ENCODE data around the gene PIAS2. TPM values are rescaled to one million over a fixed set of nuclear protein-coding genes. Genes with fewer than 3 reads are reported as not detected.
A peak's percentile ranks its signal among the peaks of the same experiment; 100 is the strongest.
"Not testable (repeated sequence)": the region's sequence is repeated elsewhere in the genome, so short reads cannot be mapped to it uniquely, and the experiment has no call there.

PIAS2 gene, protein sequence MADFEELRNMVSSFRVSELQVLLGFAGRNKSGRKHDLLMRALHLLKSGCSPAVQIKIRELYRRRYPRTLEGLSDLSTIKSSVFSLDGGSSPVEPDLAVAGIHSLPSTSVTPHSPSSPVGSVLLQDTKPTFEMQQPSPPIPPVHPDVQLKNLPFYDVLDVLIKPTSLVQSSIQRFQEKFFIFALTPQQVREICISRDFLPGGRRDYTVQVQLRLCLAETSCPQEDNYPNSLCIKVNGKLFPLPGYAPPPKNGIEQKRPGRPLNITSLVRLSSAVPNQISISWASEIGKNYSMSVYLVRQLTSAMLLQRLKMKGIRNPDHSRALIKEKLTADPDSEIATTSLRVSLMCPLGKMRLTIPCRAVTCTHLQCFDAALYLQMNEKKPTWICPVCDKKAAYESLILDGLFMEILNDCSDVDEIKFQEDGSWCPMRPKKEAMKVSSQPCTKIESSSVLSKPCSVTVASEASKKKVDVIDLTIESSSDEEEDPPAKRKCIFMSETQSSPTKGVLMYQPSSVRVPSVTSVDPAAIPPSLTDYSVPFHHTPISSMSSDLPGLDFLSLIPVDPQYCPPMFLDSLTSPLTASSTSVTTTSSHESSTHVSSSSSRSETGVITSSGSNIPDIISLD
- total RNA-seq: 34.2 and 36.0 TPM in 2 replicates

DNA sequence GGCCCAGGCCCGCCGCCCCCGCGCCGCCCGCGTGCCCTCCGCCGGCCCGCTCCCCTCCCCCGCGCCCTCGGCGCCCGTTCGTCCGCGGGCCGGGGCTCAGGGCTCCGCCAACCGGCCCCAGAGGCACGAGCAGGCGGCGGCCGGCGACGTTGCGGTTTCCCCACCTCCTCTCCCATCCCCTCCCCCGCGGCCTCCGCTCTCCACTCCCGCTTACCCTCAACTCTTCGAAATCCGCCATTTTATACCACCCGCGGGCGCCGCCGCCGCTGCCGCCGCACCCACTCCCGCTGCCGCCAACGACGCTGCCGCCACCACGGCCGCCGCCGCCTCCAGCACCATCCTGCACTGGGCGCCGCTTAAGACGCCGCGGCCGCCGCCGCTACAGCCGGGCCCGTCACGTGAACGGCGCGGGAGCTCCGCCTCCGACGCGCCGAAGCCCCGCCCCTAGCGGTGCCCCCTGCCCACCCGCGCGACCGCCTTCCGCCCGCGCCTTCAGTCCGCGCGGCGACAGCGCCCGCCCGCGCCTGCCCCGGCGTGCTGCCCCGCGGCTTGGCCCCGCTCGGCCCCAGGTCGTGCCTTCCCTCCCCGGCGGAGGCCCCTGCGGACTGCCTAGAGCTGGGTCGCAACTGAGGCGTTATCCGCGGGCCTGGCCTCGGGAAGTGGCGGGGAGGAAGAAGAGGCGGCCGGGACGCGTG lies at the start of gene PIAS2, which contains the start of gene KATNAL2:
PIAS2 (minus strand) TSS at position 400 of the 695 bp plus-strand sequence; CDS start at position 238, 162 bp downstream.
KATNAL2 (plus strand) TSS at position 495 of the 695 bp plus-strand sequence. CDS start 29,271 bp downstream, outside the sequence.
- ChIA-PET POLR2A (interaction anchor here (0.5 to 1.4 kb wide), 8 partner anchors 8 to 744 kb away, joined by 3 to 5 read pairs (median 4); partner anchors contain the start of gene HDHD2), CTCF (no interaction called here)
- H3K4me1 Mint-ChIP-seq: peaks cover 30% of the 10 kb centered on the region
- DNase-seq: peak; percentile 85
- intact Hi-C loops (cut with micrococcal nuclease): loop anchor here (1.0 to 10.0 kb wide), 8 partner anchors 29 to 1014 kb away; partner anchors contain the start of genes EPG5 and HAUS1
- peak; percentile 93 for ATAC-seq (ENCODE audit: low read depth)
- H3K27ac Mint-ChIP-seq: peak within 1 kb of the TSS; percentile 79
- no peaks in the 10 kb centered on the region for H3K9me3 Mint-ChIP-seq
- no peaks in the 10 kb centered on the region for H3K36me3 Mint-ChIP-seq (ENCODE audit: low read depth)
- peak within 1 kb of the TSS; percentile 87 for H3K4me3 Mint-ChIP-seq
- TF ChIP-seq, protein P1, sequence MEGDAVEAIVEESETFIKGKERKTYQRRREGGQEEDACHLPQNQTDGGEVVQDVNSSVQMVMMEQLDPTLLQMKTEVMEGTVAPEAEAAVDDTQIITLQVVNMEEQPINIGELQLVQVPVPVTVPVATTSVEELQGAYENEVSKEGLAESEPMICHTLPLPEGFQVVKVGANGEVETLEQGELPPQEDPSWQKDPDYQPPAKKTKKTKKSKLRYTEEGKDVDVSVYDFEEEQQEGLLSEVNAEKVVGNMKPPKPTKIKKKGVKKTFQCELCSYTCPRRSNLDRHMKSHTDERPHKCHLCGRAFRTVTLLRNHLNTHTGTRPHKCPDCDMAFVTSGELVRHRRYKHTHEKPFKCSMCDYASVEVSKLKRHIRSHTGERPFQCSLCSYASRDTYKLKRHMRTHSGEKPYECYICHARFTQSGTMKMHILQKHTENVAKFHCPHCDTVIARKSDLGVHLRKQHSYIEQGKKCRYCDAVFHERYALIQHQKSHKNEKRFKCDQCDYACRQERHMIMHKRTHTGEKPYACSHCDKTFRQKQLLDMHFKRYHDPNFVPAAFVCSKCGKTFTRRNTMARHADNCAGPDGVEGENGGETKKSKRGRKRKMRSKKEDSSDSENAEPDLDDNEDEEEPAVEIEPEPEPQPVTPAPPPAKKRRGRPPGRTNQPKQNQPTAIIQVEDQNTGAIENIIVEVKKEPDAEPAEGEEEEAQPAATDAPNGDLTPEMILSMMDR (IDR thresholded peaks at IDR 0.05): no peak
- no peaks in the 10 kb centered on the region for H3K27me3 Mint-ChIP-seq

GRCh38 chr18:46966266-46966665 lies 49.0 kb upstream of the PIAS2 start:
- H3K4me1 Mint-ChIP-seq; H3K27me3 Mint-ChIP-seq; H3K4me3 Mint-ChIP-seq; POLR2A ChIA-PET; ATAC-seq (ENCODE audit: low read depth); DNase-seq; intact Hi-C loops (cut with micrococcal nuclease); H3K27ac Mint-ChIP-seq; H3K9me3 Mint-ChIP-seq; H3K36me3 Mint-ChIP-seq (ENCODE audit: low read depth); CTCF ChIA-PET: not testable (repeated sequence)

DNA sequence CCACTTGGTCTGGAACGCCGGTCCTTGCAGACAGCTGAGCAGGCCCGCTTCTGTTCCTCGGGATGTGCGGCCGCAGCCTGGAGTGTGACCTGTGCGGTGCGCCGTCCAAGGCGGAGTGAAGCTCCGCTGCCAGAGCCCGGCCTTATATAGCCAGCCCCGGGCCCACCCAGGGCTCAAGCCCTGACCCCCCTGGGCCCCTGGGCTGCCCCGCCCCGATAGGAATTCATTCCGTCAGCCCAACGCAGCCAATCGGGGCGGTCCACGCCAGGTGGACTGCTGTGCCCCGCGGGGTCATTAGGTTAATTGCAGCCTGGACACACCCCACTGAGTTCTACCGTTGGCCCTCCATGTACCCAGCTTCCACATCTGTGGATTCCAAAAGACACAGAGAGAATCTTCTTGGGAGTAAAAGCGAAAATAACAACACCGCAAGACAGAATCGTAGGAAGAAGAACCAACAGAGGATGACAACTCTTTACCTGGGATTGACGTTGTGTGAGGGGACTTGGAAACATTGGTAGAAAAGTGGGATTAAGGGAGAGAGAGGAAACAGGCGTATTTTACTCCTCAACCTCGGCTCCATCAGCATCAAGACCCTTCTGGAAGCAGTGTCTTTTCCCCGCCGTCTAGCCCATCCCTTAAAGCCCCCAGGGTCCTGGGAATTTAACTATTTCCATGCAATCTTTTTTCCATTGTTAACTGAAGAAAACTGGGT lies 47.4 kb upstream of the PIAS2 start:
- H3K27ac Mint-ChIP-seq; H3K4me1 Mint-ChIP-seq; H3K36me3 Mint-ChIP-seq (ENCODE audit: low read depth); CTCF ChIA-PET; ATAC-seq (ENCODE audit: low read depth); H3K9me3 Mint-ChIP-seq; H3K27me3 Mint-ChIP-seq; POLR2A ChIA-PET; DNase-seq; intact Hi-C loops (cut with micrococcal nuclease); H3K4me3 Mint-ChIP-seq: not testable (repeated sequence)

DNA sequence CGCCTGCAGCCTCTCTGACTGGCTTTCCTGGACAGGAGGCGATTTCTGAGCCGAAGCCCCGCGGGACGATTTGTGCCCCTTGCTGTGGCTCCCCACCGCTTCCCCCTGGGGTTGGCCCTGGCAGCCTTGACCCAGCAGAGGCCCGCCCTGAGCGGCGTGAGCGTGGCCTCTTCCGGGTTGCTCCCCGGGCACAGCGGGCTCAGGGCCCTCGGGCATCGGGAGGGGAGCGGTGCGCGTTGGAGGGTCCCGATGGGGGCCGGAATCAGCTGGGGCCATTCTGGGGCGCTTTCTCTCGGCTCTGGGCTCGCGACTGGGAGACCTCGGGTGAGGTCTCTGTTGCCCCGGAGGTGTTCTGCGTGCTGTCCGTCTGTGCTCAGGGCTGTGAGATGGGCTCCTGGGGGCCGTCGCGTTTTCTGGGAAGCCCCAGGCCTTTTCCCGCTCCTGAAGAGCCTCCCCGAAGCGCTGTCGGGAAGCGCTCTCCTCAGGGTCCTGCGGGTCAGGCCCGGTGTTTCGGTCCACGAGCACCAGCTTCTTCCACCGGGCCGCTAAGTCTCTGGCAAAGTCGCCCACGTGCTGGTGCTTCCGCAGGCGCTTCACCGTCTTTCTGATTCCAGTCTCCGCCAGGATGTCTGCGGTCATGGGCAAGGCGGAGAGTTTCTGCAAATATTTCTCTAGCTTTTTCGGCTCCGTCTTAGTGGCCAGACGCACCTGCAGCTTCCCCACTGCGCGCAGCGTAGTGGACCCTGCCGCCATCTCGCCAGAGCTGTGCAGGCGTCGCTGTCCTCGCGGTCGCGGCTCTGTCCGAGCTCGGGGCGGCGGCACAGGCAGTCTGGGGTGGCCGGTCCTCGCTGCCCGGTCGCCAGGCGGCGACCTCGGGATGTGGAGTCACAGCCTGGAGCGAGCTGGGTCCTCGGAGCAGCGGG lies 46.6 kb upstream of the PIAS2 start:
- H3K36me3 Mint-ChIP-seq (ENCODE audit: low read depth); intact Hi-C loops (cut with micrococcal nuclease); POLR2A ChIA-PET; ATAC-seq (ENCODE audit: low read depth); CTCF ChIA-PET; H3K27ac Mint-ChIP-seq; H3K4me3 Mint-ChIP-seq; H3K4me1 Mint-ChIP-seq; H3K9me3 Mint-ChIP-seq; H3K27me3 Mint-ChIP-seq; DNase-seq: not testable (repeated sequence)

- ATAC-seq (ENCODE audit: low read depth) (no peak), DNase-seq (no peak)
- Mint-ChIP-seq H3K27ac (no peak overlapping the region), H3K36me3 (ENCODE audit: low read depth) (no peaks in the 10 kb centered on the region), H3K4me3 (no peak overlapping the region), H3K9me3 (peaks cover 6% of the 10 kb centered on the region), H3K27me3 (no peaks in the 10 kb centered on the region), H3K4me1 (no peaks in the 10 kb centered on the region)
- TF ChIP-seq, protein P1 (IDR thresholded peaks at IDR 0.05): no peak
- ChIA-PET CTCF (no interaction called here), POLR2A (no interaction called here)
- intact Hi-C loops (cut with micrococcal nuclease): no loop called here
These were observed 40.9 kb upstream of the PIAS2 start for GRCh38 chr18:46958209-46958608.
